Body of pancreas (tissue), 4 donors: ENCODE results near the gene SBF2.

Experiments
- CTCF ChIP-seq, 7 experiments: fragments of 450-650 bp in 4 of 7; fragments of 200-600 bp in 3 of 7; sonication (generic) in 3 of 7; IDR thresholded peaks; one replicate each; pipeline ENCODE4 v1.5.1; 2016 to 2019; ENCODE audit warnings: antibody characterized with exemption in 7 of 7
- POLR2A ChIP-seq, 3 donors: fragments of 450-650 bp; IDR thresholded peaks; one replicate each; pipeline ENCODE4 v1.6.1; 2016; ENCODE audit warnings: antibody characterized with exemption in 3 of 3, mild to moderate bottlenecking in 2 of 3

DNA sequence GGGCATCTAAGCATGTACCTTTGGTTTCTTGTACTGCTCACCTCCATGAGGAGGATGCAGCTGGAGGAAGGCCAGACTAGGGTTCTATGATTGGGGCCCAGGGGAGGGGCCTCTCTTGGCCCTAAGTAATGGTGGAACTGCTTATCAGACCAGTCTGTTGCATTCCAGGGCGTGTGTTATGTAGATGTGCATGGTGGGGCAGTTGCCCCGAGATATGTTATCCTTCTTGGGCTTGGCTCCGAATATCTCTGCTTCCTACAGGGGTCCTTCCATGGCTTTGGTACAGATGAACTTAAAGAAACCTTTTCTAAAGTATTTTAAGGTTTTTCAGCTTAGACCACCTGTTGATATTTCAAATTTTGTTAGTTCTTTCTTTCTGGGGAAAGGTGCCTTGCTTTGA lies 504.1 kb downstream of the SBF2 start:
- no peak for TF ChIP-seq CTCF (IDR thresholded peaks at IDR 0.05)
- TF ChIP-seq POLR2A (IDR thresholded peaks at IDR 0.05): no peak
